HCT116 (cell line): ENCODE measurements around the gene TPP1. TPM values are rescaled to one million over a fixed set of nuclear protein-coding genes. Genes with fewer than 3 reads are reported as not detected.

Experiments
- ATAC-seq: fragments of 200-7000 bp; cut with Tn5 transposase; 2 replicates; pipeline ENCODE4 v1.9.1; 2020; ENCODE audit warnings: mild to moderate bottlenecking, moderate library complexity
- BruUV-seq: library from RNA; stranded (reverse); fragments of 400-500 nt; replicated peaks from 2 replicates; lab custom pipeline; 2021; lab: Mats Ljungman, UMichigan
- CTCF ChIA-PET: fragments of 300-600 bp; sonication (Branson Sonifier 250); formaldehyde crosslinking; loops from one replicate; lab custom pipeline; 2021; ENCODE audit warnings: antibody characterized with exemption; lab: Charles Lee
- POLR2A ChIA-PET: fragments of 300-600, 350-600 bp; sonication (Branson Sonifier 250); formaldehyde crosslinking; loops from one replicate; lab custom pipeline; 2021; ENCODE audit warnings: antibody characterized with exemption; lab: Charles Lee
- RAD21 ChIA-PET, 2 experiments: fragments of 300-600 bp; sonication (Branson Sonifier 250); formaldehyde crosslinking; loops; one replicate each; lab custom pipeline; 2023; ENCODE audit warnings: low total read pairs in 2 of 2; ENCODE audit not compliant: uncharacterized antibody in 2 of 2, unreplicated experiment in 2 of 2, low non-redundant PET in 1 of 2; lab: Charles Lee
- DNase-seq: peaks from one replicate; pipeline ENCODE4 v3.0.0-alpha.2; 2010; ENCODE audit warnings: low read depth, low spot score
- H2AFZ ChIP-seq: fragments of 200-600 bp; shearing (Covaris generic), sonication (generic); 2 replicates; pipeline ENCODE4 v1.6.1; 2017; ENCODE audit warnings: low read depth, mixed run types, mixed read lengths, antibody characterized with exemption, low read length; ENCODE audit not compliant: poor library complexity, severe bottlenecking
- H3K27ac ChIP-seq: 2 replicates; pipeline ENCODE4 v1.5.1; 2012; ENCODE audit warnings: low read depth, low read length
- H3K27me3 ChIP-seq: fragments of 200-600 bp; sonication (generic); 2 replicates; pipeline ENCODE4 v1.6.1; 2016; ENCODE audit warnings: mixed run types, low read length, mixed read lengths; ENCODE audit not compliant: insufficient read depth
- H3K36me3 ChIP-seq, 2 experiments: fragments of 200-500 bp in 1 of 2; fragments of 200-600 bp in 1 of 2; sonication (Bioruptor generic) in 1 of 2; sonication (generic) in 1 of 2; 2 replicates each; pipeline versions ENCODE4 v1.5.1 to v1.6.1; 2014 to 2016; ENCODE audit warnings: low read length in 2 of 2, inconsistent platforms in 1 of 2, mixed read lengths in 1 of 2, mixed run types in 1 of 2; ENCODE audit not compliant: insufficient read depth in 2 of 2, control insufficient read depth in 1 of 2
- H3K4me1 ChIP-seq, 2 experiments: fragments of 200-600 bp in 1 of 2; sonication (generic) in 1 of 2; 2 replicates each; pipeline versions ENCODE4 v1.5.1 to v1.6.1; 2012 to 2017; ENCODE audit warnings: low read length in 2 of 2, inconsistent platforms in 1 of 2, mild to moderate bottlenecking in 1 of 2, mixed read lengths in 1 of 2, mixed run types in 1 of 2, moderate library complexity in 1 of 2; ENCODE audit not compliant: insufficient read depth in 2 of 2, control insufficient read depth in 1 of 2
- H3K4me2 ChIP-seq: fragments of 200-600 bp; sonication (generic); 2 replicates; pipeline ENCODE4 v1.6.1; 2017; ENCODE audit warnings: mixed run types, low read length, mixed read lengths
- H3K4me3 ChIP-seq, 2 experiments: fragments of 200-600 bp in 1 of 2; sonication (generic) in 1 of 2; replicated peaks in 1 of 2; 2 replicates each; pipeline ENCODE4 v1.5.1; 2011 to 2016; ENCODE audit warnings: low read length in 2 of 2, control low read depth in 1 of 2, low read depth in 1 of 2, mild to moderate bottlenecking in 1 of 2, mixed read lengths in 1 of 2, mixed run types in 1 of 2
- H3K79me2 ChIP-seq: fragments of 200-600 bp; sonication (generic); 2 replicates; pipeline ENCODE4 v1.6.1; 2017; ENCODE audit warnings: mild to moderate bottlenecking, mixed run types, low read length, moderate library complexity, mixed read lengths; ENCODE audit not compliant: insufficient read depth
- H3K9ac ChIP-seq: fragments of 200-600 bp; sonication (generic); 2 replicates; pipeline ENCODE4 v1.6.1; 2016; ENCODE audit warnings: low read length, mixed read lengths
- H3K9me2 ChIP-seq: fragments of 200-600 bp; sonication (generic), shearing (Covaris generic); 2 replicates; pipeline ENCODE4 v1.6.1; 2017; ENCODE audit warnings: mixed run types, mild to moderate bottlenecking, moderate library complexity; ENCODE audit not compliant: insufficient read depth
- H3K9me3 ChIP-seq, 2 experiments: fragments of 200-500 bp in 1 of 2; fragments of 200-600 bp in 1 of 2; sonication (Bioruptor generic) in 1 of 2; sonication (generic) in 1 of 2; 2 replicates each; pipeline ENCODE4 v1.6.1; 2014 to 2017; ENCODE audit warnings: low read length in 2 of 2, mixed read lengths in 2 of 2, inconsistent platforms in 1 of 2, low read depth in 1 of 2, mild to moderate bottlenecking in 1 of 2, mixed run types in 1 of 2, moderate library complexity in 1 of 2; ENCODE audit not compliant: control insufficient read depth in 1 of 2, insufficient read depth in 1 of 2
- H4K20me1 ChIP-seq: fragments of 200-600 bp; sonication (generic), shearing (Covaris generic); 2 replicates; pipeline ENCODE4 v1.6.1; 2017; ENCODE audit warnings: mixed run types, mild to moderate bottlenecking, moderate library complexity; ENCODE audit not compliant: insufficient read depth
- CBX3 ChIP-seq: IDR thresholded peaks from 2 replicates; pipeline ENCODE4 v1.6.1; 2012; ENCODE audit warnings: low read depth
- CEBPB ChIP-seq: IDR thresholded peaks from 2 replicates; pipeline ENCODE4 v1.6.1; 2012; ENCODE audit warnings: low read depth
- EGR1 ChIP-seq: IDR thresholded peaks from 2 replicates; pipeline ENCODE4 v1.6.1; 2012; ENCODE audit warnings: low read depth
- ELF1 ChIP-seq: IDR thresholded peaks from 2 replicates; pipeline ENCODE4 v1.6.1; 2012; ENCODE audit warnings: low read depth, borderline replicate concordance
- EZH2 ChIP-seq: fragments of 200-600 bp; sonication (generic); IDR thresholded peaks from 2 replicates; pipeline ENCODE4 v1.6.1; 2017; ENCODE audit warnings: antibody characterized with exemption, mixed run types
- EZH2phosphoT487 ChIP-seq: fragments of 200-600 bp; IDR thresholded peaks from 2 replicates; pipeline ENCODE4 v1.6.1; 2018; ENCODE audit warnings: antibody characterized with exemption, borderline replicate concordance
- FOSL1 ChIP-seq: IDR thresholded peaks from 2 replicates; pipeline ENCODE4 v1.6.1; 2012; ENCODE audit warnings: low read depth
- JUND ChIP-seq: IDR thresholded peaks from 2 replicates; pipeline ENCODE4 v1.6.1; 2012
- RAD21 ChIP-seq: IDR thresholded peaks from 2 replicates; pipeline ENCODE4 v1.6.1; 2012; ENCODE audit warnings: low read depth, mild to moderate bottlenecking
- SIN3A ChIP-seq: IDR thresholded peaks from 2 replicates; pipeline ENCODE4 v1.6.1; 2012; ENCODE audit warnings: low read depth
- SP1 ChIP-seq: IDR thresholded peaks from 2 replicates; pipeline ENCODE4 v1.6.1; 2012; ENCODE audit warnings: low read depth
- SRF ChIP-seq: IDR thresholded peaks from 2 replicates; pipeline ENCODE4 v1.6.1; 2012; ENCODE audit warnings: low read depth
- TCF7L2 ChIP-seq: IDR thresholded peaks from 2 replicates; pipeline ENCODE4 v1.7.0; 2011; ENCODE audit warnings: borderline replicate concordance, inconsistent platforms; ENCODE audit not compliant: insufficient read depth, insufficient read length; ENCODE audit errors: extremely low read depth
- YY1 ChIP-seq: IDR thresholded peaks from 2 replicates; pipeline ENCODE4 v1.6.1; 2011; ENCODE audit warnings: low read length, low read depth, moderate library complexity, mild to moderate bottlenecking; ENCODE audit not compliant: insufficient replicate concordance; ENCODE audit errors: extremely low read depth
- ZFX ChIP-seq: fragments of 450-650 bp; IDR thresholded peaks from 2 replicates; pipeline ENCODE4 v1.6.1; 2017
- intact Hi-C: fragments of 100-400 bp; cut with micrococcal nuclease; formaldehyde crosslinking; loops from 2 replicates; pipeline ENCODE4 v1.10.0; 2022
- total RNA-seq: library from RNA; stranded (reverse); gene quantifications from one replicate; pipeline ENCODE4 v1.2.1, GENCODE V29; 2021; ENCODE audit not compliant: unreplicated experiment
- TF ChIP-seq, protein P1 (sequence below): IDR thresholded peaks from 2 replicates; pipeline ENCODE4 v1.6.1; 2011; ENCODE audit warnings: mild to moderate bottlenecking, low read length, moderate library complexity; ENCODE audit not compliant: insufficient replicate concordance; ENCODE audit errors: extremely low read depth
- TF ChIP-seq, protein P2 (sequence below): IDR thresholded peaks from 2 replicates; pipeline ENCODE4 v1.6.1; 2012

Gene TPP1
- total RNA-seq, 1 experiment from 2014 or later, result 44.7 TPM

DNA sequence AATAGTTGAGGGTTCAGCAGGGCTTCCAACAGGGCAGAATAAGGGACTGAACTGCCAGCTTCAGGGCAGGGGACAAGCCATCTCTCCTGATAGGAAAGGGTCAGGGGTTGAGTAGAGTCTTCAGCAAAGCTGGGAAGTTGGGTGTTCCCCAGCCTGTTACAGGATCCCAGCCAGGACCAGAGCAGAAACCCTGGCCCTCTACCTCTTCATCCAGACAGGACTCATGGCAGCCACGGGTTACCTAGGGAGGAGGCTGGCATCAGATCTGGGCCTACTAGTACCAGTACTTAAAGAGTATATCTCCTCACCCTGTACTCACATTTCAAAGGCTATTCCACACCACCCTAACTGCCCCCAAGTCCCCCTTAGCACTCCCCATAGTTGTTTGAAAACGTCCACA lies 4.8 kb downstream of the TPP1 start (continued):
- TF ChIP-seq, protein P1, sequence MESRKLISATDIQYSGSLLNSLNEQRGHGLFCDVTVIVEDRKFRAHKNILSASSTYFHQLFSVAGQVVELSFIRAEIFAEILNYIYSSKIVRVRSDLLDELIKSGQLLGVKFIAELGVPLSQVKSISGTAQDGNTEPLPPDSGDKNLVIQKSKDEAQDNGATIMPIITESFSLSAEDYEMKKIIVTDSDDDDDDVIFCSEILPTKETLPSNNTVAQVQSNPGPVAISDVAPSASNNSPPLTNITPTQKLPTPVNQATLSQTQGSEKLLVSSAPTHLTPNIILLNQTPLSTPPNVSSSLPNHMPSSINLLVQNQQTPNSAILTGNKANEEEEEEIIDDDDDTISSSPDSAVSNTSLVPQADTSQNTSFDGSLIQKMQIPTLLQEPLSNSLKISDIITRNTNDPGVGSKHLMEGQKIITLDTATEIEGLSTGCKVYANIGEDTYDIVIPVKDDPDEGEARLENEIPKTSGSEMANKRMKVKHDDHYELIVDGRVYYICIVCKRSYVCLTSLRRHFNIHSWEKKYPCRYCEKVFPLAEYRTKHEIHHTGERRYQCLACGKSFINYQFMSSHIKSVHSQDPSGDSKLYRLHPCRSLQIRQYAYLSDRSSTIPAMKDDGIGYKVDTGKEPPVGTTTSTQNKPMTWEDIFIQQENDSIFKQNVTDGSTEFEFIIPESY, result no peak
- TF ChIP-seq JUND, result no peak
- TF ChIP-seq SRF, result no peak
- TF ChIP-seq CEBPB, result no peak
- no peak for TF ChIP-seq TCF7L2
- no peak for TF ChIP-seq CBX3
- TF ChIP-seq, protein P2, sequence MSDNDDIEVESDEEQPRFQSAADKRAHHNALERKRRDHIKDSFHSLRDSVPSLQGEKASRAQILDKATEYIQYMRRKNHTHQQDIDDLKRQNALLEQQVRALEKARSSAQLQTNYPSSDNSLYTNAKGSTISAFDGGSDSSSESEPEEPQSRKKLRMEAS, result no peak
- TF ChIP-seq YY1, result no peak
- TF ChIP-seq ELF1, result no peak

DNA sequence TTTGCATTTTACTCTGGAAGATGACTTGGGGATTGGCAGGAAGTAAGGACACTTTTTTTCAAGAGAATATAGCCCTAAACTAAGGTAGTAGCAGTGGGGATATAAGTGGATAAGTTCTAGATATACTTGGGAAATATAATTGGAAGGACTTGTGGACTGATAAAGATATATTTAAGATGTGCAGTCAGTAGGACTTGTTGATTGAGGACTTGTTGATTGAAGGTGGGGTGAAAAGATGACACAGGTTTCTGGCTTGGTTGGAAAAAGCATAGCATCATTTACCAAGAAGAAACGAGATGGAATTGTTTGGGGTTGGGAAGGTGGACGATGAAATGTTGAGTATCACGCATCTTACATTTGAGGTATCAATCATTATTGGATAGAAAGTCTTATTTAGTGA lies 5.7 kb downstream of the TPP1 start:
- ATAC-seq (no peak), DNase-seq (no peak)
- TF ChIP-seq YY1, result no peak
- TF ChIP-seq, protein P2, result no peak
- no peak for TF ChIP-seq ZFX
- TF ChIP-seq ELF1, result no peak
- no peak for TF ChIP-seq EGR1
- TF ChIP-seq, protein P1, result no peak
- TF ChIP-seq EZH2, result no peak
- TF ChIP-seq CBX3, result no peak
- TF ChIP-seq SIN3A, result no peak
- no peak for TF ChIP-seq CEBPB
- TF ChIP-seq SP1, result no peak
- TF ChIP-seq RAD21, result no peak
- no peak for TF ChIP-seq EZH2phosphoT487
- no peak for TF ChIP-seq SRF
- no peak for TF ChIP-seq FOSL1
- Histone ChIP-seq H3K9ac (no peak overlapping the region), H2AFZ (no peak overlapping the region), H3K27ac (no peak overlapping the region), H3K27me3 (no peaks in the 10 kb centered on the region), H3K79me2 (peaks cover 29% of the 10 kb centered on the region), H3K4me2 (no peak overlapping the region), H3K9me2 (no peaks in the 10 kb centered on the region), H3K36me3 (peaks cover 21 to 34% of the 10 kb centered on the region in 2 experiments), H3K4me1 (peaks cover 11 to 29% of the 10 kb centered on the region in 2 experiments), H3K4me3 (no peak overlapping the region), H4K20me1 (no peaks in the 10 kb centered on the region), H3K9me3 (no peaks in the 10 kb centered on the region)
- RAD21 ChIA-PET, result no interaction called here
- intact Hi-C loops, result no loop called here
- no TSS peak for BruUV-seq
- CTCF ChIA-PET, result no interaction called here
- POLR2A ChIA-PET, result no interaction called here
